ENCODE data around the gene OR4K17.
"Not testable (repeated sequence)": the region's sequence is repeated elsewhere in the genome, so short reads cannot be mapped to it uniquely, and the experiment has no call there.

The OR4K17 gene

GRCh38 chr14:20164462-20164861 lies 53.9 kb downstream of the OR4K17 start:
- no peak overlapping the region for H3K9ac ChIP-seq
- H3K27me3 ChIP-seq: no peaks in the 10 kb centered on the region
- H3K27ac ChIP-seq: no peak overlapping the region
- no peaks in the 10 kb centered on the region for H3K36me3 ChIP-seq
- no peak for TF ChIP-seq Cebpa-rat (IDR thresholded peaks at IDR 0.05)
- peaks cover 19% of the 10 kb centered on the region for H3K9me3 ChIP-seq
- H3K4me3 ChIP-seq: no peak overlapping the region
- H3K4me2 ChIP-seq: no peak overlapping the region
- no peaks in the 10 kb centered on the region for H3K4me1 ChIP-seq
- H4K20me1 ChIP-seq: no peaks in the 10 kb centered on the region

- H3K4me1 ChIP-seq: no peaks in the 10 kb centered on the region
- H4K20me1 ChIP-seq: no peaks in the 10 kb centered on the region
- TF ChIP-seq Cebpa-rat (IDR thresholded peaks at IDR 0.05): no peak
- H3K27ac ChIP-seq: no peak overlapping the region
- no peak overlapping the region for H3K4me2 ChIP-seq
- H3K9ac ChIP-seq: no peak overlapping the region
- H3K9me3 ChIP-seq: peaks cover 19% of the 10 kb centered on the region
- no peaks in the 10 kb centered on the region for H3K27me3 ChIP-seq
- H3K36me3 ChIP-seq: no peaks in the 10 kb centered on the region
- no peak overlapping the region for H3K4me3 ChIP-seq
These were observed 56.6 kb downstream of the OR4K17 start for GRCh38 chr14:20167091-20167490.

- H3K4me1 ChIP-seq, H4K20me1 ChIP-seq, H3K4me2 ChIP-seq, H3K36me3 ChIP-seq, H3K27ac ChIP-seq, H3K9me3 ChIP-seq, H3K27me3 ChIP-seq, H3K9ac ChIP-seq, H3K4me3 ChIP-seq: not testable (repeated sequence)
These were observed 59.3 kb downstream of the OR4K17 start for GRCh38 chr14:20169852-20170251.

All from BLaER1 (cell line).